ENCODE results near the gene HSD11B2.

GRCh38 chr16:67392301-67393059 lies 38.4 kb upstream of the HSD11B2 start:
- no peak for TF ChIP-seq SP1 (IDR thresholded peaks at IDR 0.05)
- TF ChIP-seq ZNF384 (IDR thresholded peaks at IDR 0.05) = no peak
- no peak for TF ChIP-seq FOXM1 (IDR thresholded peaks at IDR 0.05; ENCODE audit: borderline replicate concordance)

Data from HEK293T (cell line).